ENCODE data around the gene C14orf132. TPM values are rescaled to one million over a fixed set of nuclear protein-coding genes. Genes with fewer than 3 reads are reported as not detected.

C14orf132 gene
- total RNA-seq, 2 experiments from 2014 or later: 1.6 to 2.3 TPM

DNA sequence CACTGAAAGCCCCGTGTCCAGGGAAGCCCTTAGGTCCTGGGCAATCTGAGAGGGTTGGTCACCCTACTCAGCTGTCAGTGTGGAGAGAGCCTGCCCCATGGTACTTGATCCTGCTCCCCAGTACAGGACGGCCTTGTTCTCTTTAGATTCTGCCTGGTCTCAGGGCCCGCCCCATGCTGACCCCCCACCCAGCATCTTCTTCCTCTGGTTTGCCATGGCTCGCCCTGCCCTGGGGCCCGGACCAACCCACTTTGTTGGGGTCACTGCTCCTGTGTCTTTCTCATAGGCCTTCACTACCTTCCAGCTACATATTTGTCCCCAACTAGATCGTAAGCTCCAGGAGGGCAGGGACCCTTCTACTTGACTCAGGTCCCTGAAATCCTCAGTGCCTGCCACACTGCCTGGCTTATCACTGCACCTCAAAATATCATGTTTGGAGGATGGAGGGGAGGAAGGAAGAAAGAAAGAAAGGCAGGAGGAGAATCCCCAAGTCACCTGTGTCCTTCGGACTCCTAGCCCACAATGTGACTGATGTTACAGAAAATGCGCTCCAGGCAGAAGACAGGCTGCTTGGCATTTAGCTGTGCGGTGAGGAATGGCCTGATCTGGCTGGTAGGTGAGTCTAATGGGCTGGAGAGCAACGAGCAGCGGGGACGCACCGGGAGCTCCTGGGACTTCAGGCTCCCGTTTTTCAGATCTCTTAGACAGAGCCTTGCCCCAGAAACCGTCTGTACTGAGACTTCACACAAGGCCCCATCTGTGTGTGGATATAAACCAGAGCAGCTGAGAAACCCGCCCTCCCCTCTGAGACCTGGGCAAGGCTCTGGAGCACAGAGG is 66.1 kb downstream of the C14orf132 start:
- no peak for DNase-seq
- intact Hi-C loops (cut with micrococcal nuclease): loop anchor here (10.0 kb wide), 1 partner anchor 319 kb away; no protein-coding TSS in a partner anchor
- ChIA-PET POLR2A (no interaction called here), CTCF (no interaction called here)
- no peak for ATAC-seq
- H3K36me3 Mint-ChIP-seq (ENCODE audit: low read depth): no peaks in the 10 kb centered on the region
- H3K27me3 Mint-ChIP-seq: no peaks in the 10 kb centered on the region
- H3K4me1 Mint-ChIP-seq (ENCODE audit: low read depth): no peaks in the 10 kb centered on the region
- H3K27ac Mint-ChIP-seq: no peak overlapping the region
- H3K4me3 Mint-ChIP-seq: no peak overlapping the region
- H3K9me3 Mint-ChIP-seq: no peaks in the 10 kb centered on the region
- TF ChIP-seq, protein P1, sequence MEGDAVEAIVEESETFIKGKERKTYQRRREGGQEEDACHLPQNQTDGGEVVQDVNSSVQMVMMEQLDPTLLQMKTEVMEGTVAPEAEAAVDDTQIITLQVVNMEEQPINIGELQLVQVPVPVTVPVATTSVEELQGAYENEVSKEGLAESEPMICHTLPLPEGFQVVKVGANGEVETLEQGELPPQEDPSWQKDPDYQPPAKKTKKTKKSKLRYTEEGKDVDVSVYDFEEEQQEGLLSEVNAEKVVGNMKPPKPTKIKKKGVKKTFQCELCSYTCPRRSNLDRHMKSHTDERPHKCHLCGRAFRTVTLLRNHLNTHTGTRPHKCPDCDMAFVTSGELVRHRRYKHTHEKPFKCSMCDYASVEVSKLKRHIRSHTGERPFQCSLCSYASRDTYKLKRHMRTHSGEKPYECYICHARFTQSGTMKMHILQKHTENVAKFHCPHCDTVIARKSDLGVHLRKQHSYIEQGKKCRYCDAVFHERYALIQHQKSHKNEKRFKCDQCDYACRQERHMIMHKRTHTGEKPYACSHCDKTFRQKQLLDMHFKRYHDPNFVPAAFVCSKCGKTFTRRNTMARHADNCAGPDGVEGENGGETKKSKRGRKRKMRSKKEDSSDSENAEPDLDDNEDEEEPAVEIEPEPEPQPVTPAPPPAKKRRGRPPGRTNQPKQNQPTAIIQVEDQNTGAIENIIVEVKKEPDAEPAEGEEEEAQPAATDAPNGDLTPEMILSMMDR (IDR thresholded peaks at IDR 0.05): no peak

DNA sequence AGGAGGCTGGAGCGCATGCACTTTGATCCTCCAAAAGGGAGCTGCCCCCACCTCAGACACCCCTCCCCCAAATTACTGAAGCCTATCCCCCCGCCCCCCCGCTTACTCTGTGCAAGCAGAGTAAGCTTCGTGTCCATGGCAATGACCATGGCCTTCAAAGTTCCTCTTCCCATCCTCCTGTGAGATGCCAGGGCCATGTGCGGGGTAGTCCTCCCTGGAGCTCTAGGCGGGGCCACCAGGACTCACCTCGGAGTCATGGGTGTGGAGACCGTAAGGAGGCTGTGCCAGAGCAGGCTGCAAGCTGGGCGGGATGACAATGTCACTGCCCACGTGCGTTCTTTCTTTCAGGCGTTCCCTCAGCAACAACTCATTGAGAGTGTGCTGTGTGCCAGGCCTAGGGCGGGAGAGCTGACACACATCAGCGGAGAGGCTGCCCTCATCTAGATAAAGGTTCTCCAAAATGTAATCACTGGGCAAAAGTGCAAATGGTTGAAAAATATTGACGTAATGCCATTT is 66.8 kb downstream of the C14orf132 start:
- H3K27ac Mint-ChIP-seq: no peak overlapping the region

DNA sequence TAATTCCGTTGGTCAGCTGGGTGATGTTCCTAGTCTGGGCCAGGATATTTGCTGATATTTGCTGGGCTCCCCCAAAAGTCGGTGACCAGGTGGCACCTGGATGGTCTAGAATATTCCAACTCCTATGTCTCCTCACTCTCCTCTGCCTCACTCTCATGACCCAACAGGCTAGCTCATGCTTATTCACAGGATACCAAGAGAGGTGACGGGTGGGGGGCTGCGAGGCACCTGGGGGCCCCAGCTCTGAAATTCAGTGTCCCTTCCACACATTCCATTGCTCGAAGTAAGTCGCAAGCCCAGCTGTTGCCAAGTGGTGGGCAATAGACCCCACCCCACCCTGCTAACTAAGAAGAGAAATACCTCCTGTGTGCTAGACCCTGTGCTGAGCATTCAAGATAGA is 67.7 kb downstream of the C14orf132 start:
- H3K9me3 Mint-ChIP-seq: no peaks in the 10 kb centered on the region
- intact Hi-C loops (cut with micrococcal nuclease): loop anchor here (10.0 kb wide), 1 partner anchor 318 kb away; no protein-coding TSS in a partner anchor
- ChIA-PET POLR2A (no interaction called here), CTCF (interaction anchor here (0.7 kb wide), 1 partner anchor 633 kb away, joined by 3 read pairs; no protein-coding TSS in a partner anchor)
- H3K27ac Mint-ChIP-seq: no peak overlapping the region
- no peak for ATAC-seq
- no peaks in the 10 kb centered on the region for H3K36me3 Mint-ChIP-seq (ENCODE audit: low read depth)
- no peak overlapping the region for H3K4me3 Mint-ChIP-seq
- TF ChIP-seq, protein P1 (IDR thresholded peaks at IDR 0.05): no peak
- no peaks in the 10 kb centered on the region for H3K4me1 Mint-ChIP-seq (ENCODE audit: low read depth)
- H3K27me3 Mint-ChIP-seq: no peaks in the 10 kb centered on the region
- no peak for DNase-seq

More for the DNA sequence above, 66.8 kb downstream of the C14orf132 start:
- ChIA-PET POLR2A (no interaction called here), CTCF (no interaction called here)
- DNase-seq (no peak), ATAC-seq (no peak)
- Mint-ChIP-seq H3K27me3 (no peaks in the 10 kb centered on the region), H3K4me3 (no peak overlapping the region), H3K36me3 (ENCODE audit: low read depth) (no peaks in the 10 kb centered on the region), H3K9me3 (no peaks in the 10 kb centered on the region), H3K4me1 (ENCODE audit: low read depth) (no peaks in the 10 kb centered on the region)
- TF ChIP-seq, protein P1 (IDR thresholded peaks at IDR 0.05): no peak
- intact Hi-C loops (cut with micrococcal nuclease): loop anchor here (10.0 kb wide), 1 partner anchor 319 kb away; no protein-coding TSS in a partner anchor

DNA sequence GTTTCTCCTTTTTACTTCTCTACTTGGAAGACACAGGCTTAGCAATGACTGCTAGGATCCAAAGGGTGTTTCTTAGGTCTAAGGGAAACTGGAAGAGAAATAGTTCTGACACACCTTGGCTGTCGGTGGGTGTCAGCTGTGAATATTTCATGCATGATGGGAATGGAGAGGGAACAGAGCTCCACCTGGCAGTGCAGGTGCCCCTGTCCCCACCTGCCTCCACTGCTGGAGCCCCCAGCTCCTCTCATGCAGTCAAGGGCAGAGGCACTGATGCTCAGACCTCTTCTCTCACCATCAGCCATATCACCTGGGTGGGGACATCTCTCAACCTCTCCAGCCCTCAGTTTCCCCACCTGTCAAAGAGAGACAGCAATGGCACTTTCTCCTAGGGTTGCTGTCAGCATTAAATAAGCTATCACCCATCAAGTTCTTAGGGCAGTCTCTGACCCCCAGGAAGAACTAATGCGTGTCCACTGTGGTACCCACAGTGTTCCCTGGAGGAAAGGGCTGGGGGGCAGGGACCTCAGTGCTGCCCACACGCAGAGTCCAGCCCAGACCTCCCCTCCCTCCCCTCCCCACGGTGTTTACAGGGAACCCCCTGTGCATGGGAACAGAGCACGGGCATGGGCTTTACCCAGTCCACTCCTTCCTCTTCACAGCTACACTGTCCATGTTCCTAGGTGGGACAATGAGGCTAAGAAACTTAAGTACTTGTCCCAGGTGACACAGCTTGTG is 69.1 kb downstream of the C14orf132 start:
- TF ChIP-seq, protein P1 (IDR thresholded peaks at IDR 0.05): no peak
- H3K27me3 Mint-ChIP-seq: peaks cover 2% of the 10 kb centered on the region
- no peaks in the 10 kb centered on the region for H3K36me3 Mint-ChIP-seq (ENCODE audit: low read depth)
- DNase-seq: no peak
- H3K4me1 Mint-ChIP-seq (ENCODE audit: low read depth): no peaks in the 10 kb centered on the region
- no peaks in the 10 kb centered on the region for H3K9me3 Mint-ChIP-seq
- H3K4me3 Mint-ChIP-seq: no peak overlapping the region
- ChIA-PET CTCF (no interaction called here), POLR2A (interaction anchor here (0.5 kb wide), 1 partner anchor 53 kb away, joined by 3 read pairs; no protein-coding TSS in a partner anchor)
- no peak overlapping the region for H3K27ac Mint-ChIP-seq
- intact Hi-C loops (cut with micrococcal nuclease): loop anchor here (10.0 kb wide), 1 partner anchor 317 kb away; no protein-coding TSS in a partner anchor
- ATAC-seq: no peak
